T-helper 1 cell (primary cell): ENCODE results near the gene ARHGAP15.

Experiments used
- DNase-seq, 5 donors: peaks; one replicate each; pipeline ENCODE4 v3.0.0-alpha.2; 2012 to 2020

The ARHGAP15 gene

GRCh38 chr2:143280097-143280757, 151.0 kb downstream of the ARHGAP15 start:
- DNase-seq = no peak

- no peak for DNase-seq
Observed at GRCh38 chr2:143282684-143283083, 153.5 kb downstream of the ARHGAP15 start.

- DNase-seq = peak in 4 of 5 donors; percentile 8 to 58 (median 16)
Observed at GRCh38 chr2:143284087-143284675, 155.0 kb downstream of the ARHGAP15 start.

- DNase-seq = no peak
Observed at GRCh38 chr2:143289025-143289424, 159.8 kb downstream of the ARHGAP15 start.

- no peak for DNase-seq
Observed at GRCh38 chr2:143290221-143290620, 161.0 kb downstream of the ARHGAP15 start.

GRCh38 chr2:143294068-143294467, 164.8 kb downstream of the ARHGAP15 start:
- DNase-seq = no peak

- DNase-seq = no peak
Observed at GRCh38 chr2:143296089-143296488, 166.9 kb downstream of the ARHGAP15 start.

GRCh38 chr2:143297182-143297581, 168.0 kb downstream of the ARHGAP15 start:
- no peak for DNase-seq

- DNase-seq = no peak
Observed at GRCh38 chr2:143300536-143300935, 171.3 kb downstream of the ARHGAP15 start.

- DNase-seq = no peak
Observed at GRCh38 chr2:143311426-143311825, 182.2 kb downstream of the ARHGAP15 start.

GRCh38 chr2:143312441-143312840, 183.2 kb downstream of the ARHGAP15 start:
- no peak for DNase-seq

- no peak for DNase-seq
Observed at GRCh38 chr2:143313861-143314260, 184.6 kb downstream of the ARHGAP15 start.

- no peak for DNase-seq
Observed at GRCh38 chr2:143321994-143322393, 192.8 kb downstream of the ARHGAP15 start.

GRCh38 chr2:143329288-143329687, 200.1 kb downstream of the ARHGAP15 start:
- no peak for DNase-seq

GRCh38 chr2:143333168-143333791, 204.1 kb downstream of the ARHGAP15 start:
- DNase-seq = no peak

- DNase-seq = no peak
Observed at GRCh38 chr2:143333847-143334246, 204.6 kb downstream of the ARHGAP15 start.

GRCh38 chr2:143334837-143335236, 205.6 kb downstream of the ARHGAP15 start:
- no peak for DNase-seq

GRCh38 chr2:143336719-143337210, 207.5 kb downstream of the ARHGAP15 start:
- DNase-seq = no peak

- no peak for DNase-seq
Observed at GRCh38 chr2:143341478-143341877, 212.3 kb downstream of the ARHGAP15 start.

GRCh38 chr2:143344780-143345179, 215.6 kb downstream of the ARHGAP15 start:
- DNase-seq = no peak

GRCh38 chr2:143345887-143346787, 216.9 kb downstream of the ARHGAP15 start:
- DNase-seq = no peak

GRCh38 chr2:143347271-143347695, 218.1 kb downstream of the ARHGAP15 start:
- DNase-seq = no peak

GRCh38 chr2:143347901-143348414, 218.7 kb downstream of the ARHGAP15 start:
- no peak for DNase-seq
